ENCODE results near the gene ILK. TPM values are rescaled to one million over a fixed set of nuclear protein-coding genes. Genes with fewer than 3 reads are reported as not detected.

The ILK gene
- total RNA-seq, 1 experiment from 2014 or later, result 73.5 TPM

DNA sequence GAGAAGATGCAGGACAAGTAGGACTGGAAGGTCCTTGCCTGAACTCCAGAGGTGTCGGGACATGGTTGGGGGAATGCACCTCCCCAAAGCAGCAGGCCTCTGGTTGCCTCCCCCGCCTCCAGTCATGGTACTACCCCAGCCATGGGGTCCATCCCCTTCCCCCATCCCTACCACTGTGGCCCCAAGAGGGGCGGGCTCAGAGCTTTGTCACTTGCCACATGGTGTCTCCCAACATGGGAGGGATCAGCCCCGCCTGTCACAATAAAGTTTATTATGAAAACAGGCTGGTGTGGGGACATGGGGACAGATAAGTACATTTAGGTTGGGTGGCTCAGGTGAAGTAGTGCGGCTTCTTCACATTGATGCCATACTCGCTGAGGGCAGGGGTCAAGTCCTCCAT is 7.0 kb downstream of the ILK start:
- H3K9me2 ChIP-seq (ENCODE audit: insufficient read depth), result no peaks in the 10 kb centered on the region
- H4K20me1 ChIP-seq (ENCODE audit: insufficient read depth), result no peaks in the 10 kb centered on the region
- intact Hi-C loops (cut with micrococcal nuclease), result no loop called here
- no peaks in the 10 kb centered on the region for H3K9me3 ChIP-seq (ENCODE audit: control insufficient read depth in 1 of 2, insufficient read depth in 1 of 2, low read depth in 1 of 2, low read length in 2 of 2)
- CTCF ChIA-PET, result no interaction called here
- POLR2A ChIA-PET, result interaction anchor here (1.6 kb wide), 1 partner anchor 8 kb away, joined by 5 read pairs; the partner anchor contains the start of gene TPP1
- RAD21 ChIA-PET (ENCODE audit: low non-redundant PET in 1 of 2, low total read pairs in 2 of 2, uncharacterized antibody in 2 of 2, unreplicated experiment in 2 of 2), result no interaction called here
- H3K4me1 ChIP-seq (ENCODE audit: control insufficient read depth in 1 of 2, insufficient read depth in 2 of 2, low read length in 2 of 2), result peaks cover 18 to 48% of the 10 kb centered on the region in 2 experiments
- peaks cover 48% of the 10 kb centered on the region for H3K79me2 ChIP-seq (ENCODE audit: insufficient read depth, low read length)
- no peak overlapping the region for H2AFZ ChIP-seq (ENCODE audit: low read depth, low read length, poor library complexity, severe bottlenecking)
- H3K36me3 ChIP-seq (ENCODE audit: control insufficient read depth in 1 of 2, insufficient read depth in 2 of 2, low read length in 2 of 2), result peaks cover 21 to 46% of the 10 kb centered on the region in 2 experiments
- TF ChIP-seq, protein P1, sequence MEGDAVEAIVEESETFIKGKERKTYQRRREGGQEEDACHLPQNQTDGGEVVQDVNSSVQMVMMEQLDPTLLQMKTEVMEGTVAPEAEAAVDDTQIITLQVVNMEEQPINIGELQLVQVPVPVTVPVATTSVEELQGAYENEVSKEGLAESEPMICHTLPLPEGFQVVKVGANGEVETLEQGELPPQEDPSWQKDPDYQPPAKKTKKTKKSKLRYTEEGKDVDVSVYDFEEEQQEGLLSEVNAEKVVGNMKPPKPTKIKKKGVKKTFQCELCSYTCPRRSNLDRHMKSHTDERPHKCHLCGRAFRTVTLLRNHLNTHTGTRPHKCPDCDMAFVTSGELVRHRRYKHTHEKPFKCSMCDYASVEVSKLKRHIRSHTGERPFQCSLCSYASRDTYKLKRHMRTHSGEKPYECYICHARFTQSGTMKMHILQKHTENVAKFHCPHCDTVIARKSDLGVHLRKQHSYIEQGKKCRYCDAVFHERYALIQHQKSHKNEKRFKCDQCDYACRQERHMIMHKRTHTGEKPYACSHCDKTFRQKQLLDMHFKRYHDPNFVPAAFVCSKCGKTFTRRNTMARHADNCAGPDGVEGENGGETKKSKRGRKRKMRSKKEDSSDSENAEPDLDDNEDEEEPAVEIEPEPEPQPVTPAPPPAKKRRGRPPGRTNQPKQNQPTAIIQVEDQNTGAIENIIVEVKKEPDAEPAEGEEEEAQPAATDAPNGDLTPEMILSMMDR (IDR thresholded peaks at IDR 0.05 in 2 of 3, conservative IDR thresholded peaks at IDR 0.05 in 1 of 3; ENCODE audit: borderline replicate concordance in 1 of 3, insufficient read depth in 1 of 3, low read depth in 2 of 3, low read length in 2 of 3), result no peak
- TF ChIP-seq CBX3 (IDR thresholded peaks at IDR 0.05; ENCODE audit: low read depth) (no peak), ZNF274 (IDR thresholded peaks at IDR 0.05; ENCODE audit: low read depth, low read length) (no peak), YY1 (IDR thresholded peaks at IDR 0.05; ENCODE audit: extremely low read depth, insufficient replicate concordance, low read depth, low read length) (no peak), RAD21 (IDR thresholded peaks at IDR 0.05; ENCODE audit: low read depth) (no peak), SRF (IDR thresholded peaks at IDR 0.05; ENCODE audit: low read depth) (no peak), SIN3A (IDR thresholded peaks at IDR 0.05; ENCODE audit: low read depth) (no peak), JUND (IDR thresholded peaks at IDR 0.05) (no peak), POLR2AphosphoS5 (IDR thresholded peaks at IDR 0.05; ENCODE audit: low read depth, low read length) (no peak; the same call in 1 of the 2 replicates), ELF1 (IDR thresholded peaks at IDR 0.05; ENCODE audit: borderline replicate concordance, low read depth) (no peak), TCF7L2 (IDR thresholded peaks at IDR 0.05; ENCODE audit: borderline replicate concordance, extremely low read depth, insufficient read depth, insufficient read length) (no peak), EZH2 (IDR thresholded peaks at IDR 0.05) (no peak), ZFX (IDR thresholded peaks at IDR 0.05) (no peak), CEBPB (IDR thresholded peaks at IDR 0.05; ENCODE audit: low read depth) (no peak), FOSL1 (IDR thresholded peaks at IDR 0.05; ENCODE audit: low read depth) (no peak)
- TF ChIP-seq, protein P2, sequence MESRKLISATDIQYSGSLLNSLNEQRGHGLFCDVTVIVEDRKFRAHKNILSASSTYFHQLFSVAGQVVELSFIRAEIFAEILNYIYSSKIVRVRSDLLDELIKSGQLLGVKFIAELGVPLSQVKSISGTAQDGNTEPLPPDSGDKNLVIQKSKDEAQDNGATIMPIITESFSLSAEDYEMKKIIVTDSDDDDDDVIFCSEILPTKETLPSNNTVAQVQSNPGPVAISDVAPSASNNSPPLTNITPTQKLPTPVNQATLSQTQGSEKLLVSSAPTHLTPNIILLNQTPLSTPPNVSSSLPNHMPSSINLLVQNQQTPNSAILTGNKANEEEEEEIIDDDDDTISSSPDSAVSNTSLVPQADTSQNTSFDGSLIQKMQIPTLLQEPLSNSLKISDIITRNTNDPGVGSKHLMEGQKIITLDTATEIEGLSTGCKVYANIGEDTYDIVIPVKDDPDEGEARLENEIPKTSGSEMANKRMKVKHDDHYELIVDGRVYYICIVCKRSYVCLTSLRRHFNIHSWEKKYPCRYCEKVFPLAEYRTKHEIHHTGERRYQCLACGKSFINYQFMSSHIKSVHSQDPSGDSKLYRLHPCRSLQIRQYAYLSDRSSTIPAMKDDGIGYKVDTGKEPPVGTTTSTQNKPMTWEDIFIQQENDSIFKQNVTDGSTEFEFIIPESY (IDR thresholded peaks at IDR 0.05; ENCODE audit: extremely low read depth, insufficient replicate concordance, low read length), result no peak
- TF ChIP-seq, protein P3, sequence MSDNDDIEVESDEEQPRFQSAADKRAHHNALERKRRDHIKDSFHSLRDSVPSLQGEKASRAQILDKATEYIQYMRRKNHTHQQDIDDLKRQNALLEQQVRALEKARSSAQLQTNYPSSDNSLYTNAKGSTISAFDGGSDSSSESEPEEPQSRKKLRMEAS (IDR thresholded peaks at IDR 0.05), result no peak
- peak overlapping the region; percentile 71 to 92 for H3K4me3 ChIP-seq (replicated peaks in 1 of 2; ENCODE audit: low read depth in 1 of 2, low read length in 2 of 2)
- H3K27me3 ChIP-seq (ENCODE audit: insufficient read depth, low read length), result no peaks in the 10 kb centered on the region
- peak overlapping the region; percentile 93; the same call in 1 of the 2 replicates for H3K27ac ChIP-seq (ENCODE audit: low read depth, low read length)
- ATAC-seq (no peak), DNase-seq (ENCODE audit: low read depth, low spot score) (no peak)
- BruUV-seq (replicated peaks), result TSS peak; percentile 41
- peak overlapping the region; percentile 73 for H3K9ac ChIP-seq (ENCODE audit: low read length)
- peak overlapping the region; percentile 91 for H3K4me2 ChIP-seq (ENCODE audit: low read length)

All from HCT116 (cell line).